Glutamatergic neuron (in vitro differentiated cells): ENCODE measurements around the gene ZNF74. TPM values are rescaled to one million over a fixed set of nuclear protein-coding genes. Genes with fewer than 3 reads are reported as not detected.

Experiments used
- DNase-seq: peaks from one replicate; pipeline ENCODE4 v3.0.0; 2022
- H3K27ac Mint-ChIP-seq: one replicate; pipeline ENCODE4 v1.8.0; 2020; ENCODE audit warnings: mild to moderate bottlenecking, mixed read lengths, inconsistent platforms; ENCODE audit not compliant: unreplicated experiment
- H3K27me3 Mint-ChIP-seq: one replicate; pipeline ENCODE4 v1.8.0; 2020; ENCODE audit warnings: mild to moderate bottlenecking, moderate library complexity, mixed read lengths, inconsistent platforms; ENCODE audit not compliant: unreplicated experiment
- H3K36me3 Mint-ChIP-seq: one replicate; pipeline ENCODE4 v1.8.0; 2020; ENCODE audit warnings: mild to moderate bottlenecking, mixed read lengths, inconsistent platforms; ENCODE audit not compliant: unreplicated experiment
- H3K4me1 Mint-ChIP-seq: one replicate; pipeline ENCODE4 v1.8.0; 2020; ENCODE audit warnings: mild to moderate bottlenecking, low read depth, mixed read lengths, inconsistent platforms; ENCODE audit not compliant: unreplicated experiment
- H3K4me3 Mint-ChIP-seq: one replicate; pipeline ENCODE4 v1.8.0; 2020; ENCODE audit warnings: mild to moderate bottlenecking, mixed read lengths, inconsistent platforms; ENCODE audit not compliant: unreplicated experiment
- H3K9me3 Mint-ChIP-seq: one replicate; pipeline ENCODE4 v1.8.0; 2020; ENCODE audit warnings: mild to moderate bottlenecking, moderate library complexity, mixed read lengths, inconsistent platforms; ENCODE audit not compliant: unreplicated experiment
- CTCF ChIP-seq: fragments of 200-600 bp; sonication (generic); IDR thresholded peaks from one replicate; pipeline ENCODE4 v1.5.0; 2021; ENCODE audit not compliant: partially characterized antibody, unreplicated experiment
- total RNA-seq: library from RNA; stranded (reverse); fragmentation: NEBNext Ultra II Directional; extraction: Animal tissue kit (Norgen Biotek cat#: 25700); gene quantifications from one replicate; pipeline ENCODE4 v1.2.1, GENCODE V29; 2021; ENCODE audit not compliant: unreplicated experiment

The ZNF74 gene
- total RNA-seq, 1 donor from 2014 or later = 50.3 TPM

GRCh38 chr22:20400606-20401375 is 6.8 kb downstream of the ZNF74 start:
- H3K27me3 Mint-ChIP-seq = peaks cover 6% of the 10 kb centered on the region
- peaks cover 6% of the 10 kb centered on the region for H3K36me3 Mint-ChIP-seq
- DNase-seq = no peak
- no peak for TF ChIP-seq CTCF
- H3K27ac Mint-ChIP-seq = no peak overlapping the region
- no peak overlapping the region for H3K4me3 Mint-ChIP-seq
- peaks cover 13% of the 10 kb centered on the region for H3K4me1 Mint-ChIP-seq
- peaks cover 2% of the 10 kb centered on the region for H3K9me3 Mint-ChIP-seq

GRCh38 chr22:20401376-20402014 is 7.5 kb downstream of the ZNF74 start:
- H3K4me3 Mint-ChIP-seq = no peak overlapping the region
- peaks cover 6% of the 10 kb centered on the region for H3K27me3 Mint-ChIP-seq
- H3K36me3 Mint-ChIP-seq = peaks cover 6% of the 10 kb centered on the region
- peaks cover 6% of the 10 kb centered on the region for H3K4me1 Mint-ChIP-seq
- no peak for DNase-seq
- no peak overlapping the region for H3K27ac Mint-ChIP-seq
- no peak for TF ChIP-seq CTCF
- peaks cover 2% of the 10 kb centered on the region for H3K9me3 Mint-ChIP-seq

DNA sequence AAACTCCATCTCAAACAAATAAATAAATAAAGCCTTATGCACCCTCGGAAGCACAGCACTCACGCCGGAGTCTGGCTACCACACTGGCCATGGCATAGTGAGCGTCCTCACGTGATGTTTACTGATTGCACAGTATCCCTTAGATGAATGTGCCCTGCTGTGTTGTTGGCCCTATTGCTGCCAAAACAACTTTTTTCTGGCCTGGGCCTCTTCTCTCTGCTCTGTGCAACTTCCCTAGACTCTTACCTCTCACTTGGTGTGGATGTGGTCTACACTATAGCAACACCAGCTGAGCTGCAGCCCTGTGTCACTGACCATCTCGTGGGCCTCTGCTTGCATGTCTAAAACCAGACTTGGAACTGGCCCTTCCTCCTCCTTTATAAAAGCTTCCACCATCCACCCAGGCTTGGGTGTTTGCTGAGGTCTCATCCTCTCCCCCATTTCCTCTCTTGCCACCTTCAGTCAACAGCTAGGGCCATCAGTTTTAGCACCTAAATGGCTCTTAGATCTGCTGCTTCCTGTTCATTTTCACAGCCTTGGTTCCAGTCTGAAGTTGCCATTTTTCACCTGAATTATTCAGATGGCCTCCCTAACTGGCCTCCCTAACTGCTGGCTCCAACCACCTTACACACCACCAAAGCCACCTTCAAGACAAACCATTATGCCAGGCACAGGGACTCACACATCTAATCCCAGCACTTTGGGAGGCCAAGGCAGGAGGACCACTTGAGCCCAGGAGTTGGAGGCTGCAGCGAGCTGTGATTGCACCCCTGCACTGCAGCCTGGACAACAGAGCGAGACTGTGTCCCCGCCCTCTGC is 9.2 kb downstream of the ZNF74 start:
- H3K4me1 Mint-ChIP-seq = no peaks in the 10 kb centered on the region
- H3K9me3 Mint-ChIP-seq = peaks cover 3% of the 10 kb centered on the region
- no peak for DNase-seq
- H3K27ac Mint-ChIP-seq = no peak overlapping the region
- TF ChIP-seq CTCF = no peak
- H3K27me3 Mint-ChIP-seq = peaks cover 3% of the 10 kb centered on the region
- no peak overlapping the region for H3K4me3 Mint-ChIP-seq
- H3K36me3 Mint-ChIP-seq = peaks cover 6% of the 10 kb centered on the region

GRCh38 chr22:20403779-20404140 is 9.8 kb downstream of the ZNF74 start:
- Mint-ChIP-seq H3K27me3 (peaks cover 3% of the 10 kb centered on the region), H3K9me3 (peaks cover 3% of the 10 kb centered on the region), H3K36me3 (peaks cover 6% of the 10 kb centered on the region), H3K27ac (no peak overlapping the region), H3K4me3 (no peak overlapping the region), H3K4me1 (no peaks in the 10 kb centered on the region)
- DNase-seq = no peak
- TF ChIP-seq CTCF = no peak

DNA sequence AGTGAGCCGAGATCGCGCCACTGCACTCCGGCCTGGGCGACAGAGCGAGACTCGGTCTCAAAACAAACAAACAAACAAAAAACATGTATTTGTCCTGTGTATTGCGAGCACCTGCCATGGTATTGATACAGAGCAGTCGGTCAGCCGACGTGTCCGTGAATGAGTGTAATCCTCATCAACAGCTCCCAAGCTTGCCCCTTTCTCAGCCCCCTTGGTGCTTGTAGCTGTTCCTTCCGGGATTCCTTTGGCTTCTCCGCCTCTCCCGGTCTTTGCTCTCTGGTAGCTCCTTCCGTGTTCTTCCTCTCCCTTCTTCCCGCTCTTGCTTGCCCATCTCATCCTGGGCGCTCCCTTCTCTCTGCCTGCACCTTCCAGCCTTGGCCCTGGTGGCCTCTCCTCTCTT is 10.9 kb downstream of the ZNF74 start:
- no peaks in the 10 kb centered on the region for H3K4me1 Mint-ChIP-seq
- no peak for TF ChIP-seq CTCF
- peaks cover 3% of the 10 kb centered on the region for H3K9me3 Mint-ChIP-seq
- DNase-seq = no peak
- no peak overlapping the region for H3K27ac Mint-ChIP-seq
- H3K4me3 Mint-ChIP-seq = no peak overlapping the region
- H3K27me3 Mint-ChIP-seq = peaks cover 2% of the 10 kb centered on the region
- H3K36me3 Mint-ChIP-seq = peaks cover 6% of the 10 kb centered on the region
